ENCODE measurements around the gene WDR54.
"Not testable (repeated sequence)": the region's sequence is repeated elsewhere in the genome, so short reads cannot be mapped to it uniquely, and the experiment has no call there.

WDR54 gene

DNA sequence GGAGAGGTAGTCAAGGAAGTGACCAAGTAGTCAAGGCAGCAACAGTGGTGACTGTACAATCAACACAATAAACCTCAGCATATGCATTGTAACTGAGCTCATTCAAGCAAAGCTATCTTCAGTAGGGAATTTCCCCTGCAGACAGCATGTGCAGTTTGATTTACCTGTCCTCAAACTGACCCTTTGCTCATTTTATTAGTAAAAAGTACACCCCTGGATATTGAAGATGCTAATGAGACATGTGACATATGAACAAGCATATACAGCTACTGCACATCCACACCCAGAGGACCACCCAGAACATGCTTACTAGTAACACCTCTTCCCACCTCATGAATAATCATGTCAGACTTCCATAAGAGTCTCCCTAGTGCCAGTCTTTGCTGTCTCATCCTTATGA lies 15.5 kb upstream of the WDR54 start:
- DNase-seq (ENCODE audit: low read depth in 2 of 2): no peak

DNA sequence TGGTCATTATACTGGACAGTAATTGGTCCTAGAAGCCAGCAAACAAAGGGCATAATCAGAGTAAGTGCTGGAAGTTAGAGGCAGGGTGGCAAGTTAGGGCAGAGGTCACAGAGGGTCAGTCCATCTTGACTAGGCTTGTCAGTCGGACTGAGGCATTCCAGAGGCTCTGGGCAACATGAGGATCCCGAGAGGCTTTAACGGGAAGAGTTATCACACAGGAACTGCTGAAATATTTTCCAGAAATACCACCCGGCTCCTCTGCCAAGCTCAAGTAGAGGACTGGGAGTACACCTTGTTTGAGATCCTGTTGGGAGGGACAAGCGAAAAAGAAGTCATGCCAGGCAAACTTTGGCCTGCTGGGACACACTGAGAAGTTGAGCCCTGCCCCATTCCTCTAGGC lies 13.8 kb upstream of the WDR54 start:
- DNase-seq (ENCODE audit: low read depth in 2 of 2): no peak

DNA sequence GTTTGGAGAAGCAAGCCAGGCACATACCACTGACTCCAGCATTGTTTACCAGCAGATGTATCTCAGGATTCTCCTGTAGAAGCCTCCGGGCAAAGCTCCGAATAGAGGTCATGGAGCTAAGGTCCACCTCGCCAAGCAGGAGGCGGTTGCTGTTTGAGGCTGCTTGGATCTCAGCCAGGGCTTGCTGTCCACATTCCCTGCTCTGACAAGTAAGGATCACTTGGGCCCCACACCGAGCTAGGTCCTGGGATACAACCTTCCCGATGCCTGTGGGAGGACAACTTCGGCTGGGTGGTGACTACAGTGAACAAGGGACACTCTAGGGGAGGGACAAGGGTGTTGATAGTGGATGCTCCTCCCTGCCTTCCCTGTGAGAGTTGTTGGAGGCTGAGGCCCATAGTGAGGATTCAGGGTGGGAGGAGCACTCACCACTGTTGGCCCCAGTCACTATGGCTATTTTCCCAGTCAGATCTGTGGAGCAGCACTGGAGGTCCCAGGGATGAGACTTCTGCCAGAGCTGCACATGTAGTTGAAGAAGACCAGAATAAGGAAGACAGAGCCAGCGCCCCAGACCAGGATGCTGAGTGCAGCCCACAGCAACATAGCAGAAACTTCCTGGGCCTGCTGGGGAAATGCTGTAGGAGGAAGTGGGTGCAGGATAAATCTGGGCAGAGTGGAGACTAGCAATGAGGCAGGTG lies 8.4 kb upstream of the WDR54 start:
- no peak for DNase-seq (ENCODE audit: low read depth in 2 of 2)

DNA sequence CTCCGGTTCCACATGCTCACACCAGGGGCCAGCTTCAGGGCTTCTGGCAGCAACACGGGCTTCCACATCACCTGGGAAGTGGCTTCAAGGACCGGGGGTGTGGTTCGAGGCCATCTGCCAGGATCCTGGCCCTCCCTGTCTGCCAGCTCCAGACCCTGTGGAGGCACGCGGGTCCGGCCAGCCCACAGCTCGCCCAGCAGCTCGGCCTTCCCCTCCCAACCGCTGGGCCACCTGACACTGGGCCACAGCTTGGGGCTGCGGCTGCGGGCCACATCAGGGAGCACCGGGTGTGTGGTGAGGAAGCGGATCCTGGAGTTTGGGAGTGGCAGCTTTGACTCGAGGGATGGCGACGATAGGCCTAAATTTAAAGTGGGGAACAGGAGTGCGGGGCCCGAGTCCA lies 7.1 kb upstream of the WDR54 start:
- DNase-seq (ENCODE audit: low read depth in 2 of 2): no peak

DNA sequence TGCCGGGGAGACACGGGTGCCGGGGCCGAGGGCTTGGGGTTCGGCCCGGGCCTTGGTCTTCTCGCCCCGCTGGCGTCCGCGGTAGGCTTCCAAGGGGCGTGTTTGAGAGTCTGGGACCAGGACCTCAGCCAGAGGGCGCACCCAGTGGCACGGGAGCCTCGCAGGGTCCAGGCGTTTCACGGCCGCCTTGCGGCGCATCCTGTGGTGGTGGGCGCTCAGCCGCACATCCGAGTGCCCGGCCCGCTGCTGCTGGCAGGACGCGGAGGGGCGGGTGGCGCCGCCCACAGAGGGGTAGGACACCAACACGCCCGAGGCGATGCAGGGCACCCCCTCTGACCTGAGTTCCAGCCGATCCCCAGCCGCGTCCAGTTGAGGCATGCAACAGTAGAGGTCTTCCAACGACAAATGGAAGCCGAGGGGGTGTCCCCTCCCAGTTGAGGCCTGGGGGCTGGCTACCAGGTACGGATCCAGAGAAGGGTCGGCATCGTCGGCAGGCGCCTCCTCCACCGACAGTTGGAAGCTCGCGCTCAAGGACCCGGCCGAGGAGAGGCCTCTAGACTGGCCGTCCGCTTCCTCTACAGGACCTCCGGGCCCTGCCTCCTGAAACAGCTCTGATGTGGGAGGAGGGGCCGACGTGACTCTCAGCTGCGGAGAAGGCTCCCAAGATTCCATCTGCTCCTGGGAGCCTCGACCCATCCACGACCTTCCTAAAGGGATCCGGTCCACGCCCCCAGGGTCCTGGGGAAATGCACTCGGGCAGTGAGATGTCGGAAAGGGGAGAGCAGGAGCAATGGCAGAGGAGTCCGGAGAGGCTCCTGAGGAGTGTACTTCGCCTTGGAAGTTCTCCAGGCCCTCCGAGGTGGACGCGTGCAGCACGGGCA lies 6.4 kb upstream of the WDR54 start:
- DNase-seq (ENCODE audit: low read depth in 2 of 2): no peak

DNA sequence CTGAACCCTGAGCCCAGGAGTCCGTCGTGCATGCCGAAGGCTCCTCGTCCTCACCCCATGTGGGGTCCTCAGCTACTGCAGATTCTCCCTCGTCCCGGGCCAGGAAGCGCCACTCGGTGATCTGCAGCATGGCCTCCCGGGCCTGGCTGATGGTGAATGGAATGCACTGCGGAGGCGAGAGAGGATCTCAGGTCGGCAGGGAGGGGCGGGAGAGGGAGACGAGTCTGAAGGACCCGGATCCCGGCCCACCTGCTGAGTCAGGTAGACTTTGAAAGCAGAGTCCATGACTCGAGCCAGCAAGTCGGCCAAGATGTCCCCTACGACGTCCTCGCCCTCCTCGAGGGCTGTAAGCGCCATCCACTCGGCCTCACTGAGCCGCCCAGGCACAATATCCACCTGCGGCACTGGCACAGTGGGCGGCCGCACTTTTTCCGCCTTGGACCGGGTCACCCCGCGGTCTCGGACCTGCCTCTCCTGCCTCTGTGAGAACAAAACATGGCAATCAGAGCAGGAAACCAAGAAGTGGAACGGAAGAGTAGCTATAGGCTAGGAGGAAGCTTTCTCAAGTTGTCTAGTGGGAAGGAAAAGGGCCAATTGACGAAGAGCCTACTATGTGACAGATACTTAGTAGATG lies 5.7 kb upstream of the WDR54 start:
- DNase-seq (ENCODE audit: low read depth in 2 of 2): no peak

DNA sequence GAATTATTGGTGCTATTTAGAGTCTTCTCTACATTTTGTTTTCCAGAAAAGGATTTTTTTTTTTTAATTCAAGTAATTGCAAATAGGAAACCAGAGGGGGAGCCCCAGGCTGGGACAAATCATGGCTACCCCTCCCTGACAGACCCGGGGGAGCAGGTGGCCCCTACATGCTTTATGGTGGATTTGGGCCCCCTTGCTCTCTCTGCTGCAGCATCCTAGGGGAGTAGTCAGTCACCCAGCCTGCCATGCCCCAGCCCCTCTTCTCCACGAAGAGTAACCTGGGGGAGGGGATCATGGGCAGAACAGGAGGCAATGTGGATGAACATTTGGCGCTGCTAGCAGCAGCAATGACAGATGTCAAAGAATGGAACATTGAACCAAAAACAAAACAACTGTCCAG lies 4.8 kb upstream of the WDR54 start:
- no peak for DNase-seq (ENCODE audit: low read depth in 2 of 2)

DNA sequence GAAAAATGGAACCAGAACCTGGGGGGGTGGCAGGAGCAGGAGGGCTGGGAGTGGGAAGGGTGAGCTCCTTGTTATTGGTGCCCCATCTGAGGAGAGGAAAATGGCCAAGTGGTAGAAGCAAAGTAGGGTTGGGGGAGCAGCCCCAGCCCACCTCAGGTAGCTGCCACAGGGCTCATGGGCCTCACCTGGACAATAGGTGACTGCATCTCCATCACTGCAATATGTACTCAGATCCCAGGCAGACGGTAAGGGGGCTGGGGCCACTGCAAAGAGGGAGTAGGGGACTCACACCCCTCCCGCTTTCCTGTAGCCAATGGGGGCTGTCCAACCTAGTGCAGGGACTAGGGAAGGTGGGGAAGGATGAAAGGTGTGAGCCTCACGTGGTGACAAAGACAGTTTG lies 4.3 kb upstream of the WDR54 start:
- no peak for DNase-seq (ENCODE audit: low read depth in 2 of 2)

DNA sequence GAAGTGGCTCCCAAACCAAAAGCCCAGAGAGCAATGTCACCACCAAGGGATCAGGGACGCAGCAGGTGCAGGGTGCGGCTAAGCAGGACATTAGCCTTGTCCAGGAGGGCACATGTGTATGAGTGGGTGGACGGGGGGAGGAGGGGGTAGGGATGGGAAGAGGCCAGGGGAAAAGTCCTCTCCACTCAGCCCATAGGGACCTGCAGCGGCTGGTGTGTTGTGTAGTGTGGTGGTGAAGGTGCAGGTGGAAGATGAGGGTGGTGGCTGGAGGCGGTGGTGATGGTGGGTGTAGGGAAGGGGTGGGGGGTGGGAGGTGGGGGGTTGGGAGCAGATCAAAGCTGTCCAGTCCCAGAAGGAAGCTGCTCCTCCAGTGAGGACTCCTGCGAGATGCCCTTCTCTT lies 3.8 kb upstream of the WDR54 start:
- DNase-seq (ENCODE audit: low read depth in 2 of 2): no peak

DNA sequence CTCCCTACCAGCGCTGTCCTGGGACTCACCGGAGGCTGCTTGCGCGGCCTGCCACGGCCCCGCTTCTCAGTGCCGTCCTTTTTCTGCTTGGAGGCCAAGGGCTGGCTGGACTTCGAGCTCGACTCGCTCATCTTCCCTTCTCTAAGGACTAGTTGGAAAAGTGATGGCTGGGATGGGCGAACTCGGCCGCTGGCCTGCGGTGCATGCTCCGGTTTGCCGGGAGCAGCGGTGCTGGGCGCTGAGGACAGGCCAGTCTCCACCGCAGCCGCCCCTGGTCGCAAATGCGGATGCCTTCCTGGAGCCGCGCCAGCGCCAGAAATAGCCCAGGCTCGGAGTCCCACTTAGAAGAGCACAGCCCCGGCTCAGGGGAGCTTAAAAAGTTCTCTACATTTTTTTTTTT lies 3.2 kb upstream of the WDR54 start:
- no peak for DNase-seq (ENCODE audit: low read depth in 2 of 2)

DNA sequence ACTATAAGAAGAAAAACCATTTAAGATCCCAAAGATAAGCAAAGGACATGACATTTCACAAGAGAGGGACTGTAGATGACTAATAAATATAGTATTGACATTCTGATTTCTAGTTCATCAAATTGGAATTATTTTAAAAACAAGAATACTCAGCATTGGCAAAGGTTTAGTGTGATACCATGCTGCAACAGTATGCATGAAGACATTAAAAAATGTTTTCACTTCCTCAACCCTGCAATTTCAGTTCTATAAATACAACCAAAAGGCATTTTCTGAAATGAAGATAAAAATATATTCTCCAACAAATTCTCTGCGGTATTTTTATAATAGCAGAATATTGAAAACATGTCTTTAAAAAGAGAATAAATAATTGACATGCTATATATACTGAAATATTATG lies 2.2 kb upstream of the WDR54 start:
- no peak for DNase-seq (ENCODE audit: low read depth in 2 of 2)

DNA sequence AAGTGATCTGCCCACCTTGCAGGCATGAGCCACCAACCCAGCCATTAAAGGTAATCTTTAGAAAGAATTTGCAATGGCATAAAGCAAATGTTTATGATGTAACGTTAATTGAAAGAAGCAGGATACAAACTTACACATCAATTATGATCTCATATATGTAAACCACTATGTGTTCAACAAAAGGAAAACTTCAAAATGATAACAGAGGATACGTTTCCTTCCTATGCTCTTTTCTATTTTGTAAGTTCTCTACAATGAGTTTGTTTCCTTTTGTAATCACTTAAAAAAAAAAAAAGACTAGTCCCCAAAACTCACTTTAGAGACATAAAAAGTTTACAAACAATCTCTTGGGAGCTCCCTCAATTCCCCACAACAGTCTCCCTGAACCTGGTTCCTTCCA lies 1.5 kb upstream of the WDR54 start:
- no peak for DNase-seq (ENCODE audit: low read depth in 2 of 2)

DNA sequence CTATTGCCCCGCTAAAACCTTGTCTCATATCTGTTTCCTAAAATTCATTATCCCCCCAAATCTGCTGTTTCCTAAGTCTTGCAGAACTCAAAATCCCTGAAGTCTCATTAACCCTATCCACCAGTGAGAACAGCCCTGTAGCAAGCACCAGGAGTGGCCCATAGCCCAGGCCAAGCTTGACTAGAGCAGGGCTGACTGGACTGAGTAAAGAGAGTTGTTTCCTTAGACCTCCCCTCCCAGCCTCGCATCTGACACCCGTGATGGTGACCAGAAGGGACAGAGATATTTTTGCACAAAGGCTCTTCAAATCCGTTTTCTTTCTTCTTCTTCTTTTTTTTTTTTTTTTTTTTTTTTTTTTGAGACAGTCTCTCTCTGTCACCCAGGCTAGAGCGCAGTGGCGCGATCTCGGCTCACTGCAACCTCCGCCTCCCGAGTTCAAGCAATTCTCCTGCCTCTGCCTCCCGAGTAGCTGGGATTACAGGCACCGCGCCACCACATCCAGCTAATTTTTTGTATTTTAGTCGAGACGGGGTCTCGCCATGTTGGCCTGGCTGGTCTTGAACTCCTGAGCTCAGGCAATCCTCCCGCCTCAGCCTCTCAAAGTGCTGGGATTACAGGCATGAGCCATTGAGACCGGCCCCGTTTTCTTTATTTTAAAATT lies 957 bp upstream of the WDR54 start:
- not testable (repeated sequence) for DNase-seq (ENCODE audit: low read depth in 2 of 2)

DNA sequence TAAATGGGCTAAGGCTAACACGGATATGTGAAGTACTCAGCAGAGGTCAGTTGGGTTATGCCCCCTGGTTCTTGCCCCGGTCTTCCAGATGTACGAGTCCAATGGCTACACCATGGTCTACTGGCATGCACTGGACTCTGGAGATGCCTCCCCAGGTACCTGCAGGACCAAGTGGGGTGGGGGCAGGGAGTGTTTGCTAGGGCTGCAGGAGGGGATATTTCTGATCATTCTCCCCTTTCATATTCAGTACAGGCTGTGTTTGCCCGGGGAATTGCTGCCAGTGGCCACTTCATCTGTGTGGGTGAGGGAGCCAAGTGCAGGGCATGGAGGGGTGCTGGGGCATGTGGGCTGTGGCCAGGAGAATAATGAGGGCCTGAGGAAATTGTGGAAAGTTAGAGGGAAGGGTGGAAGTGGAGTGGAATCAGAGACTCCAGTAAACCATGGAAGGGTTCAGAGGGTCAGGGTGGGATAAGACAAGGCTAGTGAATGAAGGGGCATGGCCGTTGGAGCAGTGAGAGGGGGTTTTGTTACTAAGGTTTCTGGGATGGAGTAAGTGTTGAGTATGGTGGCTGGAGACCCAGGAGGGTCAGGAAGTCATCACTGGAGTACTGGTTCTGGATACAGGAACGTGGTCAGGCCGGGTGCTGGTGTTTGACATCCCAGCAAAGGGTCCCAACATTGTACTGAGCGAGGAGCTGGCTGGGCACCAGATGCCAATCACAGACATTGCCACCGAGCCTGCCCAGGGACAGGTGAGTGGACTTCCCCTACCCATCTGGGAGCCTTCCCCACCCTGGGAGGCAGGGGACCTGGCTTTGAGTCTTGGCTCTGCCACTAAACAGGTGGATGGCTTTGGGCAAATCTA lies 1.9 kb downstream of the WDR54 start:
- DNase-seq (ENCODE audit: low read depth in 2 of 2): no peak

DNA sequence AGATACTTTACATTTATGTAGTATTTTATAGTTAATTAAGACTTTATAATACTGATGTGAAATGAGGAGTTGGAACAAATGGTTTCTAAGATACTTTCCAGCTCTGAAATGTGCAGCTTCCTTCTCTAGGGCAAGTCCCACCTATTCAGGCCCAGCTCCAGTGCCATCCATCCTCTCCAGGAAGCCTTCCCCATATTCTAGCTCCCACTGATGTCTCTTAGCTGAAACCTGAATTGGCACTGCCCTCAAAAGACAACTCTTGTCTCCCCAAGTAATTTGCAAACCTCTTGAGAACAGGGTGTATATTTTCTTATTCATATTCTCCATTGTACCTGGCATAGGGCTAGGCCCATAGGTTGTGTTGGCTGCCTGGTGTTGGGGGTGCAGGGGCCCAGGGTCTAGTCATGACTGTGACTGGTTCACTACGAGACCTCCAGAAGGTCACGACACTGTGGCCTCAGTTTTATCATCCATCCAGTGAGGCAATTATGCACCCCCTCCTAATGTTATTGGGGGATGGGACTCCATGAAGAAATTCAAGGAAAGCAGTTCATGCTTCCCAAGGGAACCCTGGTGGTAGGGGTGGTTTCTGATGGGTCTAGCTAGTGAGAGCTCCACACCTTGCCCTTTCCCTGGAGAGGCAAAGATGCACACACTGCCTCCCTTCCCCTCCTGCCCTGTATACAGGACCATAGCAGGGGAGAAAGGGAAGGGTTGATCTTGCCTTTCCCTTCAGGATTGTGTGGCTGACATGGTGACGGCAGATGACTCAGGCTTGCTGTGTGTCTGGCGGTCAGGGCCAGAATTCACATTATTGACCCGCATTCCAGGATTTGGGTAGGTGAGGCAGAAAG lies 2.8 kb downstream of the WDR54 start:
- no peak for DNase-seq (ENCODE audit: low read depth in 2 of 2)

DNA sequence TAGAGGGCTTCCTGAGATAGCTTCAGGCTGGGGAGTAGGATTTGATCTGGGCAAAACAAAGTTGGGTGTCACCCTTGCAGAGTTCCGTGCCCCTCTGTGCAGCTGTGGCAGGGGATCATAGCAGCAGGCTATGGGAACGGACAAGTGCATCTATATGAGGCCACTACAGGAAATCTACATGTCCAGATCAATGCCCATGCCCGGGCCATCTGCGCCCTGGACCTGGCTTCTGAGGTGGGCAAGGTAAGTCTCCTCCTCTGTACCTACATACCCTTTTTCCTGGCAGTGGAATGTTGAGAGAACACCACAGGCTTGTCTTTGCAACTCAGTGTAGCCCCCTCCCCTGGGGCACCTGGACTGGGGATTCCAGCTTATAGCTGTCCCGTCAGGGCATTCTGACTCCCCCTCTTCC lies 3.5 kb downstream of the WDR54 start:
- no peak for DNase-seq (ENCODE audit: low read depth in 2 of 2)

DNA sequence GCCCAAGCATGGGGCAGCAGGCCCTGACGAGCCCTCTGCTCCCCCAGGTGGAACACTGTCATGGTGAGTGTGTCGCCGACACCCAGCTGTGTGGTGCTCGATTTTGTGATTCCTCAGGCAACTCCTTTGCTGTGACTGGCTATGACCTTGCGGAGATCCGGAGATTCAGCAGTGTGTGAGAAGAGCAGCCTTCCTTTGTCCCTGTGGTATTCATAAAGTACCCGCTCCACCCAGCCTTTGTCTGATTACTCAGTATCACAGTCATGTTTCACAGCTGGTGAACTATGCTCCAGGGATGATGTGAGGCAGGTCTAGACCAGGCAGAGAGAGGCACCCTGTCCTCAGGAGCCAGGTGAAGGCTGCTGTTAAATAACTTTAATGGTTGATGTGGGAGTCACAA lies 4.0 kb downstream of the WDR54 start:
- no peak for DNase-seq (ENCODE audit: low read depth in 2 of 2)

DNA sequence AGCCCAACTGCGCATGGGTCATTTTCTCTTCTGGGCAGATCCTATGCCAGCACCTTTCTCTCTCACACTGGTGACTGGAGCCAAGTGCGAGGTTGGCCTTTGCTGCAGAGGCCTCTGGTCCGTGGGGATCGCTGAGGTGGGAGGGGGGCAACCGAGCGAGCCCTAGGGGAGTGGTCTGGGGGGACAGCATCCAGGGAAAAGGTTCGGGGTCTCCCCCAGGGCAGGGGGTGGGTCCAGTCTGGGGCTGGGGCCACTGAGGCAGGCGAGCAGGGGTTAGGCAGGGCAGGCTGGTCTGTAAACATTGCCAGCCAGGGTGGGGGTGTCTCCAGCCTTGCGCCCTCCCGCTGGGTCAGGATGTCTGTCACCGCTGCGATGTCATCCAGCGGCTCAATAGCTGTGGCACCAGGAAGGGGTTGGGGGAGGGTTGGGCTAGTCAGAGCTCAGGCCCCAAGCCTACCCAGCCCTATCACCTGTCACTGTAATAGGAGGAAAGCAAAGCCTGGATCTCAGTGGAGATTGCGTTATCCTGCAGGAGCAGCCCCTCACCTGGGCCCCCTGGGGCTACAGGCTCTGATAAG lies 4.7 kb downstream of the WDR54 start:
- DNase-seq (ENCODE audit: low read depth in 2 of 2): no peak

DNA sequence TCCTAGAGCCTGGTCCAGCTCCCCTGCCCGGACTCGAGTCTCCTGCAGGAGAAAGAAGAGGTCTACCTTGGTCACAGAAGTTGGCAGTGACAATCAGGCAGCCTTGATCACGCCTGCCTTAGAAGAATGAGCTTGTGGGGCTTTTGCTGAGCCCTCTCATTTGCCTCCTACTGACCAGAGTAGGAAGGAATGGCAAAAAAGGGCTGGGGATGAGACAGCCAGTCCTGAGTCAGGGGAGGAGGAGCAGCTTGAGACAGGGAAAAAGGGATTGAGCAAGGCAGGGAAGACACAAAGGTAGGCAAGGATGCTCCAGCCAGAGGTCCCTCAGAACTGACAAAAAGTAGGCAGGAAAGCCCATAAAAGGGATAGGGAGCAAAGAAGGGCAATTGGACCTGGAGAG lies 6.0 kb downstream of the WDR54 start:
- DNase-seq (ENCODE audit: low read depth in 2 of 2): no peak

DNA sequence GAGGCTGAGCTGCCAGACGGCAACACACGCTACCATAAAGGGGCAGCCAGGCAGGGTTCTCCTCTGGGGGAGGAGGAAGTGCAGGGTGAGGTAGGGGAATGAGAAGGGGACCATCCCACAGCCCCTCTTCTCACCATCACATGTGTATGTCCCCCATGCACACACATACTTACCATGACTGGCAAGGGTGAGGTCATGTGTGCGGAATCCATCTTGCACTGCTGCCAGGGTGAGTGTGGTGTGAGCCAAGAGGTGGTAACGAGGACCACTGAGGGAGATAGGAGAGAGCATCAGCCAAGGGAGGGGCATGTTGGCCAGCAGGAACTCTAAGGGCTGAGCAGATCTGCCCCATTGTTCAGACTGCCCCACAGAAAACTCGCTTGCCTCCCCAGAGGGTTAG lies 7.1 kb downstream of the WDR54 start:
- no peak for DNase-seq (ENCODE audit: low read depth in 2 of 2)

Measured in stimulated activated CD8-positive, alpha-beta memory T cell treated with anti-CD3 and anti-CD28 coated beads, Interleukin-15, amount 100 ng/mL, for 48 hours (primary cell).